HUES6 (cell line): ENCODE measurements around the gene NCAPG2.

ENCODE experiments used
- H3K27ac ChIP-seq: 2 replicates; pipeline ENCODE4 v1.7.0; 2013; ENCODE audit warnings: low read depth, mild to moderate bottlenecking, low read length, inconsistent platforms
- H3K27me3 ChIP-seq: 2 replicates; pipeline ENCODE4 v1.6.1; 2013; ENCODE audit warnings: low read length; ENCODE audit not compliant: control insufficient read depth, insufficient read depth
- H3K36me3 ChIP-seq: 2 replicates; pipeline ENCODE4 v1.6.1; 2013; ENCODE audit warnings: low read length; ENCODE audit not compliant: control insufficient read depth, insufficient read depth
- H3K4me1 ChIP-seq: 2 replicates; pipeline ENCODE4 v1.6.1; 2013; ENCODE audit warnings: low read length; ENCODE audit not compliant: control insufficient read depth, insufficient read depth
- H3K4me3 ChIP-seq: 2 replicates; pipeline ENCODE4 v1.5.1; 2013; ENCODE audit warnings: low read depth, low read length
- H3K9ac ChIP-seq: one replicate; pipeline ENCODE4 v1.6.1; 2013; ENCODE audit warnings: mild to moderate bottlenecking, low read length
- H3K9me3 ChIP-seq: 2 replicates; pipeline ENCODE4 v1.6.1; 2013; ENCODE audit warnings: low read depth, low read length; ENCODE audit not compliant: control insufficient read depth, insufficient read depth

The NCAPG2 gene

DNA sequence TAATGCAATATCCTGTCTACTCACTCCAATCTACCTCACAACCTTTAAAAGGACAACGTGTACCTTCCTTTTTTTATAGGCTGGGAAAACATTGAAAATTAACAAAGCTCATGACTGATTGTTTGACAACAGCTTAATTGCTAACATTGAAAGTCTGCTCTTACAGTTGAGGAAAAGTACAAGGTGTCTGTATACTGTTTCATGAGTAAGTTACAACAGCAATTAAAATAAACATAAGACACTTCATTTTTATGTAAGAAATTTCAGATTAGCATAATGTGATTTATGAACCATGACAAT is 28.6 kb upstream of the NCAPG2 start:
- no peak overlapping the region for H3K4me3 ChIP-seq
- H3K9ac ChIP-seq, result no peak overlapping the region
- H3K9me3 ChIP-seq, result no peaks in the 10 kb centered on the region
- H3K36me3 ChIP-seq, result peaks cover 42% of the 10 kb centered on the region
- H3K27me3 ChIP-seq, result no peaks in the 10 kb centered on the region
- H3K27ac ChIP-seq, result no peak overlapping the region
- peaks cover 6% of the 10 kb centered on the region; the same call in 1 of the 2 replicates for H3K4me1 ChIP-seq

DNA sequence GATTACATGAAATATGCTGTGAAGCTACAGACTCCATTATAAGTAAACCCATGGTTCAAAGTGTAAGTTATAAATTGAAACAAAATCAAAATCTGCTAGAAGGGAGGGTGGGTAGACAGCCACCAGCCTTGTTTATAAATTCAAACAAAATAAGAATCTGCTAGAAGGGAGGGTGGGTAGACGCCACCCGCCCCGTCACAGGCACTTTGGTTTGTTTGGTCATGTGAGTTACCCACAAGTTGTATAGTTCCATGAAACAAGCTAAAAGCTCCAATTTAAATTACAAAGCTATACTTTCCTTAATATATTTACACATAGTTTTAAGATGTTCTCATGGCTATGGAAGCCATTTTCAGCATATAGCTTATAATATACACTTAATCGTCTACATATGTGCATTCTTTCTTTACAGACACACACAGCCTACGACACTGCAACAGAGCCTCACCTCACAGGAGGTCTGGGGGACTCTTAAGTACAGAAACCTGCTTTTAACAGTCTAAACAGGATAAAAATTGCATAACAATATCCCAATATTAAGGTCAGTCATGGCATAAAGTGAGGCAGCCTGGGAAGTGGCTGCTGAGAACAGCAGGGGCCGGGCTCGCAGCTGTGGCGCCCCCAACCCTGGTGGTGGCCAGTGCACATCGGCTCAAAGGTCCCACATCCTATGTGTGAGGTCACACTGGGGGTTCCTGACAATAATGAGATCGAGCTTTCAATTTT is 28.1 kb upstream of the NCAPG2 start:
- H3K9me3 ChIP-seq, result no peaks in the 10 kb centered on the region
- H3K27ac ChIP-seq, result no peak overlapping the region
- H3K27me3 ChIP-seq, result no peaks in the 10 kb centered on the region
- H3K9ac ChIP-seq, result no peak overlapping the region
- peaks cover 39% of the 10 kb centered on the region for H3K36me3 ChIP-seq
- H3K4me3 ChIP-seq, result no peak overlapping the region
- peaks cover 6% of the 10 kb centered on the region; the same call in 1 of the 2 replicates for H3K4me1 ChIP-seq

GRCh38 chr7:158731761-158732160 is 27.2 kb upstream of the NCAPG2 start:
- Histone ChIP-seq H3K9me3 (no peaks in the 10 kb centered on the region), H3K9ac (no peak overlapping the region), H3K36me3 (peaks cover 30% of the 10 kb centered on the region), H3K27me3 (no peaks in the 10 kb centered on the region), H3K27ac (no peak overlapping the region), H3K4me1 (peaks cover 6% of the 10 kb centered on the region; the same call in 1 of the 2 replicates), H3K4me3 (no peak overlapping the region)

GRCh38 chr7:158730383-158731346 is 26.1 kb upstream of the NCAPG2 start:
- no peak overlapping the region for H3K9ac ChIP-seq
- no peak overlapping the region for H3K27ac ChIP-seq
- no peak overlapping the region for H3K4me3 ChIP-seq
- H3K9me3 ChIP-seq, result no peaks in the 10 kb centered on the region
- no peaks in the 10 kb centered on the region for H3K27me3 ChIP-seq
- peaks cover 6% of the 10 kb centered on the region; the same call in 1 of the 2 replicates for H3K4me1 ChIP-seq
- H3K36me3 ChIP-seq, result peaks cover 21% of the 10 kb centered on the region

- H3K4me3 ChIP-seq, result no peak overlapping the region
- H3K9me3 ChIP-seq, result no peaks in the 10 kb centered on the region
- peaks cover 6% of the 10 kb centered on the region; the same call in 1 of the 2 replicates for H3K4me1 ChIP-seq
- peaks cover 13% of the 10 kb centered on the region for H3K36me3 ChIP-seq
- H3K9ac ChIP-seq, result no peak overlapping the region
- H3K27ac ChIP-seq, result no peak overlapping the region
- H3K27me3 ChIP-seq, result no peaks in the 10 kb centered on the region
These were observed 25.2 kb upstream of the NCAPG2 start for GRCh38 chr7:158729646-158730382.

GRCh38 chr7:158728911-158729645 is 24.5 kb upstream of the NCAPG2 start:
- no peak overlapping the region for H3K4me3 ChIP-seq
- peaks cover 6% of the 10 kb centered on the region; the same call in 1 of the 2 replicates for H3K4me1 ChIP-seq
- no peaks in the 10 kb centered on the region for H3K9me3 ChIP-seq
- H3K27ac ChIP-seq, result no peak overlapping the region
- H3K9ac ChIP-seq, result no peak overlapping the region
- peaks cover 8% of the 10 kb centered on the region for H3K36me3 ChIP-seq
- H3K27me3 ChIP-seq, result no peaks in the 10 kb centered on the region

DNA sequence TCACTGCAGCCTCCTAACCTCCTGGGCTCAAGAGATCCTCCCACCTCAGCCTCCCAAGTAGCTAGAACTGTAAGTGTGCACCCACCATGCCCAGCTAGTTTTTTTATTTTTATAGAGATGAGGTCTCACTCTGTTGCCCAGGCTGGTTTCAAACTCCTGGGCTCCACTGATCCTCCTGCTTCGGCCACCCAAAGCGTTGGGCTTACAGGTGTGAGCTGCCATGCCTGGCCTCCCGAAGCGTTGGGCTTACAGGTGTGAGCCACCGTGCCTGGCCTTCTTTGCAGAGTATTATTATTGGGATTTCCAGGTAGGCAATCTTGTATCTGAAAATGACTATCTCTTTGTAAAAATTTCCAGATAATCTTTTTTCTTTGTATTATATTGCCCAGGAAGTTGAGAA is 23.1 kb upstream of the NCAPG2 start:
- Histone ChIP-seq H3K4me1 (peaks cover under 1% of the 10 kb centered on the region; the same call in 1 of the 2 replicates), H3K27me3 (no peaks in the 10 kb centered on the region), H3K9me3 (no peaks in the 10 kb centered on the region), H3K36me3 (peaks cover 4% of the 10 kb centered on the region; the same call in 1 of the 2 replicates), H3K9ac (no peak overlapping the region), H3K4me3 (no peak overlapping the region), H3K27ac (no peak overlapping the region)

DNA sequence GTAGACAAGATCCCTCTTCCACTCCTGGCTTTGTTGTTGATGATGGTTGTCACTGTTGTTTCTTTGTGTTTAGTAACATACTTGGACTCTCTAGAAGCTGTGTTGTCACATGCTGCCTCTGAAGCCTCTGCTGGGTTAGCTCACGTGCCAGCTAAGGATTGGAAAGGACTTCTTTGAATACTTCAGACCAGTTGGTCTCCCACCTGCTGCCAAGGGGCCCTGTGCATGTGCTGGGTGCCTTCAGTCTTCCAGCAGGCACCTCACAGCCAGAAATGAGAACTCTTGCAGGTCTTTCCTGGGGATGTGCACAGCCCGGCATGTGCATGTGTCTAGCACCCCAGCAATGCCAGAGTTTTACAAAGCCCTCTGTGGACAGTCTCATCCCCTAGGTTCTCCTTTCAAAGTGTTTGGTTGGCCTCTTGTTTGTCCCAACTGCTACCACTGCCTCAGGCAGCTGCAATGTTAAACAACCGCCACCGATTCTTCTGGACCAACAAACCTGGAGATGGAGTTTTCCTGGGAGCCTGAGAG is 21.7 kb upstream of the NCAPG2 start:
- Histone ChIP-seq H3K4me3 (no peak overlapping the region), H3K27me3 (no peaks in the 10 kb centered on the region), H3K27ac (no peak overlapping the region), H3K9ac (no peak overlapping the region), H3K9me3 (no peaks in the 10 kb centered on the region), H3K4me1 (no peaks in the 10 kb centered on the region), H3K36me3 (no peaks in the 10 kb centered on the region)

DNA sequence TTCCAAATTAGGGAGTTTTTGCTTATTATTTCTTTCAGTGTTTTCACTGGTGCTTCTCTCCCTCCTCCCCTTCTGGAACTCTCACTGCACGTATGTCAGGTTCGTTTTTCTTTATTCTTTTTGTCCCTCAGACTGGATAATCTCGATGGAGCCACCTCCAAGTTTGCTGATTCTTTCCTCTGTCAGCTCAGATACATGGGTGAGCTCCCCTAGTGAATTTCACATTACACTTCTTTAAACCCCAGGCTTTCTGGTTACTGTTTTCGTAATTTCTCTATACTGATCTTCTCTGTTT is 20.8 kb upstream of the NCAPG2 start:
- H3K4me1 ChIP-seq, result no peaks in the 10 kb centered on the region
- no peak overlapping the region for H3K9ac ChIP-seq
- H3K36me3 ChIP-seq, result no peaks in the 10 kb centered on the region
- H3K4me3 ChIP-seq, result no peak overlapping the region
- no peaks in the 10 kb centered on the region for H3K9me3 ChIP-seq
- H3K27ac ChIP-seq, result no peak overlapping the region
- H3K27me3 ChIP-seq, result no peaks in the 10 kb centered on the region

- H3K27me3 ChIP-seq, result no peaks in the 10 kb centered on the region
- H3K4me3 ChIP-seq, result no peak overlapping the region
- no peak overlapping the region for H3K9ac ChIP-seq
- no peaks in the 10 kb centered on the region for H3K9me3 ChIP-seq
- H3K36me3 ChIP-seq, result no peaks in the 10 kb centered on the region
- no peaks in the 10 kb centered on the region for H3K4me1 ChIP-seq
- no peak overlapping the region for H3K27ac ChIP-seq
These were observed 20.3 kb upstream of the NCAPG2 start for GRCh38 chr7:158724658-158725505.
